ENCODE results near the gene PDIA6. TPM values are rescaled to one million over a fixed set of nuclear protein-coding genes. Genes with fewer than 3 reads are reported as not detected.

Gene PDIA6
- total and polyA plus RNA-seq, 2 donors (not counting 3 experiments of a cell fraction or from before 2014, with no cell fraction given) = 335 to 424 TPM

DNA sequence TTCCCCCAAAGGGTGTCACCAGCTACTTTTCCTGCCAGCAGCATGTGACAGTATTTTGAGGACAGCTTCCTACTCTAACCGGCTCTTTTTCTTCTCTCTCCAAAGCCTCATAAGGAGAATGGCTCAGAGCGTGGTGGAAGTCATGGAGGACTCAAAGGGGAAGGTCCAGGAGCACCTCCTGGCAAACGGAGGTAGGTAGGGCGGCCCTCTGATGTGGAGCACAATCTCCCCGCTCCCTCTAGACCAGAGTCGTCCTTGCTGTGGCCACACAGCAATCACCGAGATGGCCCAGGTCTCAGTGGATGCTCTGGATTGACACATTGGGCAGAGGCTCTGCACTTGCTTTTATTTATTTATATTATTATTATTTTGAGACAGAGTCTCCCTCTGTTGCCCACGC, 58.7 kb downstream of the PDIA6 start:
- intact Hi-C loops (cut with micrococcal nuclease) = no loop called here
- DNase-seq (ENCODE audit: low read depth, low spot score) = no peak
- Histone ChIP-seq H3K4me3 (replicated peaks in 1 of 3; ENCODE audit: insufficient read depth in 1 of 3, low read depth in 1 of 3, low read length in 3 of 3) (no peak overlapping the region), H3K9me1 (replicated peaks; ENCODE audit: control insufficient read depth, extremely low read depth, insufficient read depth, low read length) (no peaks in the 10 kb centered on the region), H3K9me3 (replicated peaks; ENCODE audit: control insufficient read depth, insufficient read depth, low read length) (no peaks in the 10 kb centered on the region), H3K27me3 (ENCODE audit: control insufficient read depth in 2 of 2, insufficient read depth in 2 of 2, low read length in 2 of 2) (no peaks in the 10 kb centered on the region), H2AFZ (ENCODE audit: low read depth, low read length) (no peak overlapping the region), H3K4me1 (ENCODE audit: control insufficient read depth, extremely low read depth, insufficient read depth, low read length) (no peaks in the 10 kb centered on the region), H3K36me3 (ENCODE audit: control insufficient read depth in 2 of 2, extremely low read depth in 1 of 2, insufficient read depth in 2 of 2, low read length in 2 of 2) (no peaks in the 10 kb centered on the region), H3K9ac (replicated peaks; ENCODE audit: extremely low read depth, insufficient read depth, low read length) (no peak overlapping the region), H3K4me2 (ENCODE audit: insufficient read depth, low read length) (no peak overlapping the region), H3K79me2 (ENCODE audit: control insufficient read depth, insufficient read depth, low read length) (no peaks in the 10 kb centered on the region), H4K20me1 (replicated peaks; ENCODE audit: control insufficient read depth, extremely low read depth, insufficient read depth, low read length) (no peaks in the 10 kb centered on the region), H3K27ac (ENCODE audit: insufficient read depth, low read depth, low read length) (no peak overlapping the region)
- TF ChIP-seq FOS (IDR thresholded peaks at IDR 0.05; ENCODE audit: borderline replicate concordance, insufficient read depth, low read length) (no peak), EZH2 (IDR thresholded peaks at IDR 0.05; ENCODE audit: borderline replicate concordance, low read depth, low read length, severe bottlenecking) (no peak), GATA2 (IDR thresholded peaks at IDR 0.05; ENCODE audit: insufficient read depth, insufficient read length, low read depth, low read length) (no peak), POLR2A (IDR thresholded peaks at IDR 0.05; ENCODE audit: low read depth, low read length) (no peak), MYC (IDR thresholded peaks at IDR 0.05; ENCODE audit: low read depth, low read length) (no peak), POLR2AphosphoS5 (IDR thresholded peaks at IDR 0.05; ENCODE audit: insufficient read depth, low read depth, low read length) (no peak), JUN (IDR thresholded peaks at IDR 0.05; ENCODE audit: borderline replicate concordance, insufficient read depth, insufficient read length, low read depth) (no peak)
- TF ChIP-seq, protein P1, sequence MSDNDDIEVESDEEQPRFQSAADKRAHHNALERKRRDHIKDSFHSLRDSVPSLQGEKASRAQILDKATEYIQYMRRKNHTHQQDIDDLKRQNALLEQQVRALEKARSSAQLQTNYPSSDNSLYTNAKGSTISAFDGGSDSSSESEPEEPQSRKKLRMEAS (IDR thresholded peaks at IDR 0.05; ENCODE audit: insufficient read depth, insufficient read length) = no peak
- TF ChIP-seq, protein P2, sequence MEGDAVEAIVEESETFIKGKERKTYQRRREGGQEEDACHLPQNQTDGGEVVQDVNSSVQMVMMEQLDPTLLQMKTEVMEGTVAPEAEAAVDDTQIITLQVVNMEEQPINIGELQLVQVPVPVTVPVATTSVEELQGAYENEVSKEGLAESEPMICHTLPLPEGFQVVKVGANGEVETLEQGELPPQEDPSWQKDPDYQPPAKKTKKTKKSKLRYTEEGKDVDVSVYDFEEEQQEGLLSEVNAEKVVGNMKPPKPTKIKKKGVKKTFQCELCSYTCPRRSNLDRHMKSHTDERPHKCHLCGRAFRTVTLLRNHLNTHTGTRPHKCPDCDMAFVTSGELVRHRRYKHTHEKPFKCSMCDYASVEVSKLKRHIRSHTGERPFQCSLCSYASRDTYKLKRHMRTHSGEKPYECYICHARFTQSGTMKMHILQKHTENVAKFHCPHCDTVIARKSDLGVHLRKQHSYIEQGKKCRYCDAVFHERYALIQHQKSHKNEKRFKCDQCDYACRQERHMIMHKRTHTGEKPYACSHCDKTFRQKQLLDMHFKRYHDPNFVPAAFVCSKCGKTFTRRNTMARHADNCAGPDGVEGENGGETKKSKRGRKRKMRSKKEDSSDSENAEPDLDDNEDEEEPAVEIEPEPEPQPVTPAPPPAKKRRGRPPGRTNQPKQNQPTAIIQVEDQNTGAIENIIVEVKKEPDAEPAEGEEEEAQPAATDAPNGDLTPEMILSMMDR (IDR thresholded peaks at IDR 0.05; ENCODE audit: extremely low read depth in 1 of 2, insufficient read depth in 1 of 2, low read depth in 1 of 2, low read length in 2 of 2) = no peak
- BruUV-seq (replicated peaks) = no TSS peak
- FAIRE-seq = no peak
- dilution Hi-C loops (cut with MboI; ENCODE audit: extremely low pct_ligation_motif_present, low sequenced_read_pairs) = no loop called here
- POLR2A ChIA-PET = no interaction called here
- CTCF ChIA-PET = interaction anchor here (1.2 kb wide), 1 partner anchor 13 kb away, joined by 5 read pairs; no protein-coding TSS in a partner anchor

Measured in endothelial cell of umbilical vein (primary cell).